ENCODE data around the gene DGKB.

DGKB gene

DNA sequence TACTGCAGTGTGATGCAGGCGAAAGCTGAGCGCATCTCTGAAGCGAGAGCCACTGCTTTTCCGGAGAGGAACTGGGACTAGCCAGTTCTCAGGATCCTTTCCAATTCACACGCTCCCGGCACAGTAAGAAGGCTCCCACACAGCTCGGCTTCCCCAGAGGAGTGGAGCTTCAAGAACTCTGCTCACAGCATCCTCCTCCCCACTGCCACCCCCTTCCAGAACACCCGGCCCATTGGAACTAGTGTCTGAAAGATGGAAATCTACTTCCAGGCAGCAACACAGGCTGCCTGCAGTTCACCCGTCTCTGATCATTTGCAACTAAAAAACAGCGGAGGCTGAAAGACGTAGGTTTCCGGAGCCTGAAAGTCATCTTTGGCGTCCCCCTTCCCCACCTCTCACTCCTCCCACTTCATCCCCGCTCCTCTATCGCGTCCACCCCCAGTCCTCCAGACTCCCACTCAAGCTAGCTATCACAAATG lies at the start of gene DGKB:
Gene DGKB (minus strand): TSS at position 163 of the 479 bp plus-strand sequence.
- DNase-seq (ENCODE audit: low spot score): no peak

DNA sequence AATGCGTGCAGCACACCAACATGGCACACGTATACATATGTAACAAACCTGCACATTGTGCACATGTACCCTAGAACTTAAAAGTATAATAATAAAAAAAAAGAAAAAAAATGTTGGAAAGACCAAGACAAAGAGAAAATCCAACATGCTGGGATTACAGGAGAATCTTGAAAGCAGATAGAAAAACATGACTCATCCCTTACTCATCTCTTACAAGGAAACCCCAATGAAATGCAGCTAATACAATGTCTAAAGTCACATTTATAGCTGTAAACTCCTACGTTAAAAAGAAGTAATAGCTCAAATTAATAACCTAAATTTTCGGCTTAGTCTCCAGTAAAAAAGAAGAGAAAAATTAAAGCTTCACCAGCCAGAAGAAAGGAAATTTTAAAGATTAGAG lies 47.5 kb upstream of the DGKB start:
- DNase-seq (ENCODE audit: low spot score): no peak

DNA sequence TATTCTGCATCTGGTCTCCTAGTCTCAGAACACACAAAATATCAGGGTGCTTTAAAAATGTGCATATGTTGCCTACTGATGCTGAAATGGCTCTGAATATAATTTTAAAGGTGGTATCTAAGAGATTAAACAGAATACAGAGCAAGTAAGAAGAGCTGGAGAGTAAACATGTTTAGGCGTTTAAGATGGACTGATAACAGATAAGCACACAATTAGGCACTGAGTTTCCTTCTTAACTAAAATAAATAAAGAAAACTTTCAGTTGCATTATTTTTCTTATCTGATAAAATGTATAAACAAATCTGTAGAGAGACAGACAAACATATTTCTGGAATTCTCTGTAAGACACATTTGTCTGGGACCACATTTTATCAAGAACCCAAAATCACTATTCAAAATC lies 35.6 kb upstream of the DGKB start:
- no peak for DNase-seq (ENCODE audit: low spot score)

DNA sequence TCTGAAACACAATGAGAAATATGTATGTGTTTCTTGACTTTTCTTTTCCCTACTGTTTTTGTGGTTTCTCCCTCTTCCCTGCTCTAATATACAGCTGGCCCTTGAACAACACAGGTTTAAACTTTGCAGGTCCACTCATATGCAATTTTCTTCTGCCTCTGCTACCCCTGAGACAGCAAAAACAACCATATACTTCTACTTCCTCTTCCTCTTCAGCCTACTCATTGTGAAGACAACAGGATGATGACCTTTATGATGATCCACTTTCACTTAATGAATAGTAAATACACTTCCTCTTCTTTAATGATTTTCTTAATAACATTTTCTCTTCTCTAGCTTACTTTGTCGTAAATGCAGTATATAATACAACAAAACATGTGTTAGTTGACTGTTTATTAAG lies 35.0 kb upstream of the DGKB start:
- DNase-seq (ENCODE audit: low spot score): no peak

DNA sequence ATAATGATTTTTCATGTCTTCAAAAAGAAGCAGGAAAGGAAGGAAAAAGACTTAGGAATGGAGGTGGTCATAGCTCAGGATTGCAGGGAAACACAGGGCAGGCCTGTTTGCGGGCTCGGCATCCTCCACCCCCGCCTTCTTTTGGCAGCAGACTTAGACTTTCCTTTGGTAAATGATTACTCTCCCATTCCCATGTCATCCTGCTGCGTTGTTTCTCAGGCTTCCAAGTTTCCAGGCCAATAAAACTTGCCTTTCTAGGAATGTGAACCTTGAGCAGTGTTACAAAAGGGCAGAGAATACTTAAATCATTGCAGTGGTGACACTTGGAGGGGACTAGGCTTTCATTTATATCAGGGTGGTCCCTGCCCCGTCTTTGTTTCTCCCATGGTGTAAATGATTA lies 34.0 kb upstream of the DGKB start:
- no peak for DNase-seq (ENCODE audit: low spot score)

DNA sequence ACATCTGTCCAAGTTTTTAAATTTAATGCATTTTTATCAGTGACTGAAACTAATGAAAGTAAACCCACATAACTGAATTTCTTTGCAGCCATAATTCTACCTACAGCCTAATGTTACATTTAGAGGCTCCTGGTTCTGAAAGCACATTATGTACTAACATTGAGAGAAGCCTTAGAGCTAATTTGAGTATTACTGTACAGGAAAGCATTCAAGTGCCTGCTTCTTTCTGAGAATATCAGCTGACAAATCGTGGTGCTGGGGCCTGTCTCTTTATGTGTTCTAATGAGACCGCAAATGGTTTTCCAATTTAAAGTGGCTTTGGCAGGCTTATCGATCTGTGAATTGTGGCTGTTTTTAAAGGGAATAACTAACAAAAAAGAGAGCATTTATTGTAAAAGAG lies 32.3 kb upstream of the DGKB start:
- no peak for DNase-seq (ENCODE audit: low spot score)

DNA sequence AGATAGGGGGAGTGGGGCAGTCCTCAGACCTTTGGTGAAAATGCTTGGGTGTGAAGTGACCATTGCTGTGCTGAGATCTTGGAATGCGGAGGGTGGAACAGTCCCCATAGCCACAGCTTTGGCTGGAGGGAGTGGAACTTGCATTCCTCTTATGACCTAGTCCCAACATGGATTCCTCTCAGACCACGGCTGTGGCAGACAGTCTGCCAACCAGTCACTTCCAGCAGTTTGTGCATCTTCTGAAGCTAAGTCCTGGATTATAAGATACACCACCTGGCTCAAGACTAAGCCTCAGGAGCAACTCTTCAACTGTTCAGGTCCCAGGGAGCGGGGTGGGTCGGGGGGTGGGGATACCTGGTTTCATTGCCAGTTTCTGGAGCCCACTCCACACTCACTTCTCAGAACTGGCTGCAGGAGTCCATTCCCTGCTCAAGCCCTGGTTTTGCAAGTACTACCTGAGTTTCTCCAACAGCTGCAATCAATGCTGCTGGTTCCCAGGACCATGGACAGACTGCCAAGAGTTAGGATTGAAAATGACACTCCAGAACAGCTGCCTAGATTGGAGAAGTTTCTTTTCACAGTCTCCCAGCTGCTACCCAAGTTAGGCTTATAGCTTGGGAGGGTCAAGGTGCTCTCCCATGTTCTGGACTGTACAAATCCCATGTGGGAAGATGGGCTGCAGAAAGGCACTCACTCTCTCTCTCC lies 29.1 kb upstream of the DGKB start:
- no peak for DNase-seq (ENCODE audit: low spot score)

DNA sequence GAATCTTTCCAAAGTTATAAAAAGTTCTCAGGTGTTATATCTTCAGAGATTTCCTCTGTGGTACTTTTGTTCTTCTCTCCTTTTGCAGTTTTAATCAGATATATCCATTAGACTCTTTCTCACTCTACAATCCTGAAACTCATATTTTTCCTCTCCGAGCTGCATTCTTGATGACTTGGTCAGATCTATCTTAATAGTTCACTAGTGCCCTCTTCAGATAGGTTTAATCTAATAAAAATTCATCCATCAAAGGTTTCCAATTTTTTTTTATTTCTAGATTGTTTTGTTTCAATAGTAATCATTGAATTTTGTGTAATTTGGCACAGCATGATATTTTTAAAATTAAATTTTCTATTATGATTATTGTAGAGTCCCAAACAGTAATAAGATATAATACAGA lies 21.8 kb upstream of the DGKB start:
- DNase-seq (ENCODE audit: low spot score): no peak

DNA sequence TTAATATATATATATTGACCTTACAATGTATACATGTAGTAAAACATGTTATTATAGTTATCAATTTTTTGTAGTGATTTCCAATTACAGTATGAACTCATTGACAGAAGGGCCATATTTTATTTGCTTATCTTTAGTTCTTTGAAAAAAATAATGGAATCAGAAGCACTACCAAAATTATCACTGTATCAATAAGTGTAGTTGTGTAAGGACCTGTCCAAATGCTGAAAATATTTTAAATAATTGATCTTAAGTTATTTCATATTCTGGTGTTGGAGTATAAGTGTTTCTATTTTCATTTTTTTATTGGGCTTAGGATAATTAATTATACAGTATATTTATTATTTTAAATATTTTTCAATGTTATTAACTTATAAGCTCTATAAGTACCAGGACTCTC lies 8.5 kb upstream of the DGKB start:
- no peak for DNase-seq (ENCODE audit: low spot score)

DNA sequence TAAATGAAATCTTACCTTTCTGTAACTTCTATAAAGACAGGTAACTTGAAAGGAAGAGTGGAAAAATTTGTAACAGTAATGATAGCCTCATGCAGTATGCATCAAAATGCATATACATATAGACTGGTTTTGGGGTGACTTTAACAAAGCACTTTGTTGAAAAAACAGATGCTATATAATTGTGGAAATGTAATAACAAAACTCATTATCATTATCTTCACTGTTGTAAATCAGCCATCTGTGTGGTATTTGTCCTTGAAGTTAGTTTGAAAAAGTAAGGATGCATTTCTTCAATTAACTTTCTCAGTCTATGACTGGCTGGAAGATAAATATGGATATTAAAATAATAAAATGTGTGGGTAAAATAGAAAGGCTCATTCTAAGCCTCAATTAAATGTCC lies 6.1 kb upstream of the DGKB start:
- DNase-seq (ENCODE audit: low spot score): no peak

DNA sequence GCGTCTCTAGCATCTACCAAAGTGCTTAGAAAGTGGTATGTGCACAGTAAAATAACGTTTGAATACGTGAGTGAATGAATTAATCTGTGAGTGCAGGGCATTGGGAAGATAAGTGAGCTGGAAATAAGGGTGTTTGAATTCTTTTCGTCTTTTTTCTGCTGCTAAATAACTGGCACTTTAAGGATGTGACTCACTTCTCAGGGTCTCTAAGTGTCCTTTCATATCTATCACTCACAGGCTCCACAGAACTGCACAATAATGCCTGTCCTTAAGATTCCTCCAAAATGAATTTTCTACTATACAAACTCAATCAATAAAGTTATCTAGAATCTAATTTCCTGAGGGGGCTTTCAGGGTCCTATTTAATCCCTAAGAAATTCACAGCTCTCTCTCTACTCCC lies 3.2 kb upstream of the DGKB start:
- no peak for DNase-seq (ENCODE audit: low spot score)

DNA sequence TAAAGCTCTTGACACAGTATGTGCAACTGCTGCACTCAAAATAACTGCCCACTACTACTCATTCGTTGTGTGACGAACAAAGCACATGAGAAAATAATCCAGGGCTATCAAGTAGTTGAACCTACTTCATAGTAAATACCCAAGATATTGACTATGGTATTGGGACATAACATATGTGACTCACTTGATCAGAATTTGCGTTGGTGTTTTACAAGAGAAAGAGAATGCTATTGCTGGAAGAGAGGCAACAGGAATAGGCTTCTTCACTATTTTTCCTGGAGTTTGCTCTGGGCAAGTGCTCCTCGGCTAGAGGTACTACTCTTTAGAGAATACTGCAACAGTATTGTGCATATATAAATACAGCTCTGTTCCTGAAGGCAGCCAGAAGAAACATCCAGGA lies 2.5 kb downstream of the DGKB start:
- DNase-seq (ENCODE audit: low spot score): no peak

DNA sequence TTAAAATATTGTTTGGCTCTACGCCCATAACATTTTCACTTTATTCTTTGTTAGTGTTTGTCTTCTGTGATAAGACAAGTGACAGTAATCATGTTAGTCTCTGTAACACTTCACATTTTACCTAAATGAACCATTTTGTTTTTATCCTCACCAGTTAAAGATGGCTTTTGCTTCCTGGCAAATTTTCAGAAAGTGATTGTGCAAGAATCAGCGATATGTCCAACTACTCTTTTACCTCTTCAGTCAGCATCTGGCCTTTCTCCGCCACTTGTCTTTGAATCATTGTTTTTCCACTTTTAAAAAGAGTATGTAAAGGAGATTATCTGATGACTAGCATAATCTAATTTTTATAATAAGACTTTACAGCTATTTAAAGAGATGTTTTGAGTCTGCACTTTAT lies 3.5 kb downstream of the DGKB start:
- DNase-seq (ENCODE audit: low spot score): no peak

DNA sequence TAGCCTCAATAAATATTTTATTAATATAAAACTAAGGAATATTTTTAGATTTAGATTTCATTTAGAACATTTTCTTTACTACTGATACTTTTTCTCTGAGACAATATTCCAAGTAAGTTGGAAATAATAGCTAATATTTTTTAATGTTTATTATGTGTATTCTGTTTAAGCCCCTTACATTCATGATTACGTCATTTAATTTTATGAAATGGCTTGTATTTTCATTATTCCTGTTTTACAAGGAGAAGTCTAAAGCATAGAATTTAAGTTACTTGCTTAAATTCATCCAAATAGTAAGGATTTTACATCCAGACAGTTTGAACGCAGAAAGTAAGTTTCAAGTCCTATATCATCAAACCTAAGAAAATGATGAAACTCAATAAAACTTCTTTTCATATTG lies 6.1 kb downstream of the DGKB start:
- no peak for DNase-seq (ENCODE audit: low spot score)

DNA sequence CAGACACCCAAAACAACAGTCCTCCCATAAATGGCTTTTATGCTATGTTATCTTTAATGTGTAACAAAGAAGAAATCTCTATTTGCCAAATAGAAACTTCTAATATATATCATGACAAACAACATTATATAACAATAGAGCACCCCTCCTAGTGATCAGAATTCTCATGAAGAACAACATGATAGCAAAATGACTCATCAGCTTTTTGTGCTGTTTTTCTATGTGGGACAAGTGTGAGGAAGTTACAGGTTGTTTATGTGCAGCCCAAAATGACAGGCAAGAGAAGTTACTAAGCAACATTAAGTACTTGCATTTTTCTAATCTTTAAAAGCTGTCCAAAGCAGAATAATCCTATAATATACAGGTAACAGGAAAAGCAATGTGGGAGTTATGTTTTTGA lies 7.7 kb downstream of the DGKB start:
- DNase-seq (ENCODE audit: low spot score): no peak

DNA sequence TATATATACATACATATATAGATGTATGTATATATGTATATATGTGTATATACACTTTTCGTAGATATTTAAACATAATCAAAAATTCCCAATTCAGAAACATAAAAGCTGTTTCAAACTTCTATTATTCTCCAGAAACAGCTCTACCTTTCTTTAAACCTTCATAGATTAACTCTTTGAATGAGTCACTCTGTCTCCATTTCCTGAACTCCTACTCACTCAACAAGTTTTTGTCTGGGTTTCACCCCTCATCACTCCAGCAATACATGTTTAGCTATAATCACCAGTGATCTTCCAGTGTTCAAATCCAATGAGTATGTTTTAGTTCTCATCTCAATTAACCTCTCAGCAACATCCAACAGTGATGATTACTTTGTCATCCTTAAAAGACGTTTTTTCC lies 9.6 kb downstream of the DGKB start:
- DNase-seq (ENCODE audit: low spot score): no peak

DNA sequence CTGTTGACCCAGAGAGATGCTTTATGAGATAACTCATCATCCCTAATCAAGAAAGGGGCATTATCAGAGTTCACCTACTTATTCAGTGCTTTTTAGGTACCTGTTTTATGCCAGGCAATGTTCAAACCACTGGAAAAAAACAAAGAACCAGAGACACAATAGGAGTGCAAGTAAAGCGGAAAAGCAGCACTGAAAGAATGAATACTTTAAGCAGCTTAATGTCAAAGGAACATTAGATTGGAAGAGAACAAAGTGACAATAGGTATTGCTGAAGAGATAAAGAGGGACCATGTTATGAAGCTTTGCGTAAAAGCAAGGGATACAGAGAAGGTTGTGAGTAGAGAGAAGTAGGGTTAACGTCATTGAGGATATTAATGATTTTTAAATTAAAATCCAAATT lies 11.3 kb downstream of the DGKB start:
- DNase-seq (ENCODE audit: low spot score): no peak

DNA sequence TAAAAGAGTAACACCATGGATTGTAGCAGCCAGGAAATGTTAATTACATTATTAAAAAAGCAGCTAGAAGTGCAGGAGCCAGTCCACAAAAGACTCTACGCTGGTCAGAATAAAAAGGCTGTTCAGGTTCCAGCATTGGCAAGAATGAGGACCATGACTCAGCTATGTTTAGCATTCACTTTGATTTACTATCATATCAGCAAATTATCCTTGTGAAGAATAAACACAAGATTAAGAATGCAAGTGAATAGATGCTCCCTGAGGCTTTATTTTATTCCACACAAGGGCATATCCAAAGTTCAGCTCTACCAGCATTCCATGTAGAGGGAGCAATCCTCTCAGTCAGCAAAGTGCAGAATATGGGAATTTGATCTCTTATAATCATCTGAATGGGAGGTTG lies 13.6 kb downstream of the DGKB start:
- DNase-seq (ENCODE audit: low spot score): no peak

DNA sequence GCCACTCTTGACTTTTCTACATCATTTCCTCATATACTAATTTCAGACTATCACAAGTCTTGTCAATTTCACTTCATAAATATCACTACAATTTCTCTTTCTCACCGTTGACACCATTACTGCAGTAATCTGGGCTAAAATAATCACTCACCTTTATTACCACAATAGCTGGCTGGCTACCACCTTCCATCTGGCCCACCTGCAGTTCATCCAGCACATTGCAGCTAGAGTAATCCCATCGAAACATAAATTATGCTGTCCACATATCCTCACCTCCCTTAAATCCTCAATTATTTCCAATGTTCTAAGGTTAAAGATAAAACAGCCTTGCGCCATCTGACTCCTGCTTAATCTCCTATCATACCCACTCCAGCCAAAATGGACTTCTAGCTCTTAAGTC lies 16.0 kb downstream of the DGKB start:
- no peak for DNase-seq (ENCODE audit: low spot score)

DNA sequence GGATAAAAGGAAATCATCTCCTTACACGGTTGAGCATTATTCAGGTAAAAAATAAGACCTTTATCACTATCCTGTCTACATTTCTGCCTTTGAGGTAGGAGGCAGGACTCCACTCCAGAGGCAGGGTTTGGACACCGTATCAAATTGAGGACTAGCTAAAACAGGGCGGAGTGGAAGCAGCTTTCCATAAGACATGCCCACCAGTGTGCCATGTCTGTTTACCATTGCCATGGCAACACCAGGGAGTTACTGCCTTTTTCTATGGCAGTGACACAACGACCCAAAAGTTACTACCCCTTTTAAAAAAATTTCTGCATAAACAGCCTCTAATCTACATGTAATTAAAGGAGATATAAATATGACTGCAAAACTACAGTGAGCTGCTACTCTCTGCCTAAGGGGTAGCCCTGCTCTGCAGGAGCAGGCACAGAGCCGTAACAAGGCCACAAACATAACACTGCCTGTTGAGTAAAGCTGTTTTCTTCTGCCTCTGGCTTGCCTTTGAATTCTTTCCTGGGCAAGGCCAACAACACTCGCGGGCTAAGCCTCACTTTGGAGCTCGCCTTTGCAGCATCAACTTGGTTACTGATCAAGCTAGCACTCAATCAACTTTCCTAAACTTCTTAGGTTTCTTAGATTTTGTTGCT lies 26.5 kb downstream of the DGKB start:
- no peak for DNase-seq (ENCODE audit: low spot score)

DNA sequence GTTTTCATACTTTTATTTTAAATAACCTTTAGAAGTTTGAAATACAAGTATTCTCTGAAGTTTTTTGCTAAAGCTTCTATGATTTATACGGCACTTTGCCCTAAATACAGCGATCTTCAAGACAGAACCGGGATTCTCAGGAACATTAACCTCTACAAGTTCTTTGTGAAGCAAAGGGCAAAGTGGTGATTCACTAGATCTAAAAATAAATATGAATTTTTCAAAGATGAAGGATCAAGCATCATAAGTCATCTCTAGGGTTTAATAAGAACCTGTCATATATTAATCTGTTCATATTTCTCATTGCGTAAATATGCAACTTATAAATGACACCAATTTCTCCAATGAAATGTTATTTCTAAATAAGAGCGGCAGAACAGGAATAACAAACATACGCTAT lies 30.7 kb downstream of the DGKB start:
- no peak for DNase-seq (ENCODE audit: low spot score)

DNA sequence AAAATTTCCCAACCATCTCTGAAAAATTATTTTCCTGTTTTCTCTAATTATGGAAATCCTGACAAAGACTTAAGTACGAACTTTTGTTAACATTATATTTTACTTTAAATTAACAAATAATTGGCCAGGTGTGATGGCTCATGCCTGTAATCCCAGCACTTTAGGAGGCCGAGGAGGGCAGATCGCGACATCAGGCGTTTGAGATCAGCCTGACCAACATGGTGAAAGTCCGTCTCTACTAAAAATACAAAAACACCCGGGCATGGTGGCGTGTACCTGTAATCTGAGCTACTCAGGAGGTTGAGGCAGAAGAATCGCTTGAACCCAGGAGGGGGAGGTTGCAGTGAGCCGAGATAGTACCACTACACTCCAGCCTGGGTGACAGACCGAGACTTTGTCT lies 32.2 kb downstream of the DGKB start:
- no peak for DNase-seq (ENCODE audit: low spot score)

DNA sequence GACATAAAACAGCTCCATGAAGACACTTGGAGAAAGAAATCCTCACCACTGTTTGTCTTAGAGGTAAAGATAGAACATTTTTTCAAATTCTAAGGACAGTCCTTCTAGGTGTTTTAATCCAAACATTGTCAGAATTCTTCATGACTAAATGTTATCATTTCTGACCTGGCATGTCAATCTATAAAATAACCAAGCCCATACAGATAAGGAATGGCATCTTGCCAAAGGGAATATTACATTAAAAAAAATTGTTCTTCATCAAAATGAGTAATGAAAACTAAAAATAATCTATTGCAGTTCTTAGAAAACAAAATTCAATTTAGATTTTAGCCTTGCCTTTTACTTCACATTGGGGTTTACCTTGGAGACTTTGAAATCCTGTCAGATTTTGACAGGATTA lies 33.6 kb downstream of the DGKB start:
- no peak for DNase-seq (ENCODE audit: low spot score)

DNA sequence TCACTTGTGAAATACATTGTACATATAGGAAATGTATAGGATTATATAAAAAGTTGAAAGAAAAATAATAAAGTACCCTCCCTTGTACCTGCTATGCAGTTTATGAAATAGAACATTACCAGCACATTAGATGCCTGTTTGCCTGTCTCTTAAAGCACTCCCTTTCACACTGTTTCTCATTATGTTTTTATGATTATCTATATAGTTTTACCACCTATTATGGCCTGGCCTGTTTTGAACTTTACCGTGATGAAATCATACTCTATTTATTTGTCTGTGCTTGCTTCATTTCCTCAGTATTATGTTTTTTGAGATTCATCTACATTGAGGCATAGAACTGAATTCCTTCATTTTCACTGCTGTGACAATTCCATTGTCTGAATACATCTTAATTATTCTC lies 41.1 kb downstream of the DGKB start:
- DNase-seq (ENCODE audit: low spot score): no peak

All from HuH-7.5 (cell line).